Keratinocyte (primary cell): ENCODE measurements around the gene SYTL2. TPM values are rescaled to one million over a fixed set of nuclear protein-coding genes. Genes with fewer than 3 reads are reported as not detected.
A peak's percentile ranks its signal among the peaks of the same experiment; 100 is the strongest.
"Not testable (repeated sequence)": the region's sequence is repeated elsewhere in the genome, so short reads cannot be mapped to it uniquely, and the experiment has no call there.

Experiments used
- DNase-seq: peaks from one replicate; pipeline ENCODE4 v3.0.0-alpha.2; 2011; ENCODE audit warnings: low read depth, missing footprints, low spot score
- FAIRE-seq: peaks from 2 replicates; lab custom pipeline; 2011; peaks lifted over from hg19 to GRCh38; lab: Jason Lieb, UNC
- H2AFZ ChIP-seq: 2 replicates; pipeline ENCODE4 v1.6.0; 2012; ENCODE audit warnings: low read length, control low read depth, inconsistent platforms; ENCODE audit not compliant: control insufficient read depth
- H3K27ac ChIP-seq: 2 replicates; pipeline ENCODE4 v1.5.1; 2011; ENCODE audit warnings: low read length; ENCODE audit not compliant: control insufficient read depth, insufficient read depth
- H3K27me3 ChIP-seq: 3 replicates; pipeline ENCODE4 v1.6.0; 2011; ENCODE audit warnings: low read length; ENCODE audit not compliant: control insufficient read depth, insufficient read depth; ENCODE audit errors: extremely low read depth
- H3K36me3 ChIP-seq, 2 experiments: 2 replicates in 1 of 2; 3 replicates in 1 of 2; pipeline ENCODE4 v1.5.1; 2011; ENCODE audit warnings: low read length in 2 of 2, mild to moderate bottlenecking in 1 of 2; ENCODE audit not compliant: control insufficient read depth in 2 of 2, insufficient read depth in 2 of 2; ENCODE audit errors: extremely low read depth in 1 of 2
- H3K4me1 ChIP-seq: 3 replicates; pipeline ENCODE4 v1.5.1; 2011; ENCODE audit warnings: low read length; ENCODE audit not compliant: control insufficient read depth, insufficient read depth; ENCODE audit errors: extremely low read depth
- H3K4me2 ChIP-seq: 3 replicates; pipeline ENCODE4 v1.6.0; 2011; ENCODE audit warnings: low read depth, low read length; ENCODE audit not compliant: control insufficient read depth, insufficient read depth; ENCODE audit errors: extremely low read depth
- H3K4me3 ChIP-seq, 3 experiments: fragments of 200-600 bp in 1 of 3; sonication (generic) in 1 of 3; 2 replicates in 2 of 3; 3 replicates in 1 of 3; pipeline ENCODE4 v1.5.1; 2011 to 2016; ENCODE audit warnings: low read length in 3 of 3, mild to moderate bottlenecking in 3 of 3, control low read depth in 2 of 3, inconsistent platforms in 1 of 3, low read depth in 1 of 3, mixed read lengths in 1 of 3, mixed run types in 1 of 3, moderate library complexity in 1 of 3; ENCODE audit not compliant: control insufficient read depth in 2 of 3, insufficient read depth in 2 of 3; ENCODE audit errors: extremely low read depth in 1 of 3
- H3K79me2 ChIP-seq: 2 replicates; pipeline ENCODE4 v1.6.0; 2012; ENCODE audit warnings: low read length; ENCODE audit not compliant: control insufficient read depth, insufficient read depth
- H3K9ac ChIP-seq: 3 replicates; pipeline ENCODE4 v1.6.0; 2011; ENCODE audit warnings: low read length; ENCODE audit not compliant: control insufficient read depth, insufficient read depth; ENCODE audit errors: extremely low read depth
- H3K9me1 ChIP-seq: 3 replicates; pipeline ENCODE4 v1.6.0; 2011; ENCODE audit warnings: low read length; ENCODE audit not compliant: control insufficient read depth, insufficient read depth; ENCODE audit errors: extremely low read depth
- H3K9me3 ChIP-seq: 2 replicates; pipeline ENCODE4 v1.5.1; 2012; ENCODE audit warnings: low read depth, low read length; ENCODE audit not compliant: control insufficient read depth
- H4K20me1 ChIP-seq: 3 replicates; pipeline ENCODE4 v1.6.0; 2011; ENCODE audit warnings: low read length; ENCODE audit not compliant: control insufficient read depth, insufficient read depth; ENCODE audit errors: extremely low read depth
- EZH2 ChIP-seq: IDR thresholded peaks from one replicate; pipeline ENCODE4 v1.6.1; 2012; ENCODE audit warnings: inconsistent platforms, mild to moderate bottlenecking, low read length, moderate library complexity
- dilution Hi-C: fragments of 300-500 bp; cut with MboI; formaldehyde crosslinking; loops from one replicate; pipeline ENCODE4 v1.7.0; 2020; ENCODE audit warnings: low sequenced_read_pairs; ENCODE audit not compliant: extremely low pct_ligation_motif_present
- polyA minus RNA-seq, 3 experiments: library from RNA; depleted of rRNA, polyadenylated mRNA; stranded (reverse); fragments of >200 nt; gene quantifications; 1 replicate in 1 of 3; 2 replicates in 1 of 3; 3 replicates in 1 of 3; pipeline ENCODE4 v1.2.3, GENCODE V29; 2011
- polyA plus RNA-seq, 5 experiments: library from polyadenylated mRNA; depleted of rRNA in 3 of 5; stranded (reverse) in 3 of 5; stranded (forward) in 1 of 5; unstranded in 1 of 5; fragments of >200 nt; gene quantifications; 1 replicate in 1 of 5; 2 replicates in 3 of 5; 3 replicates in 1 of 5; pipeline versions ENCODE4 v1.2.1 to v1.2.3, GENCODE V29; 2011 to 2012; ENCODE audit warnings: missing spikeins in 2 of 5, low read depth in 1 of 5, low replicate concordance in 1 of 5
- TF ChIP-seq, protein P1 (sequence below), 3 experiments: IDR thresholded peaks in 1 of 3; conservative IDR thresholded peaks in 1 of 3; optimal IDR thresholded peaks in 1 of 3; 2 replicates in 2 of 3; 3 replicates in 1 of 3; pipeline versions ENCODE3 to v1.5.1; 2011; ENCODE audit warnings: low read length in 3 of 3, mild to moderate bottlenecking in 3 of 3, moderate library complexity in 2 of 3, control low read depth in 1 of 3, inconsistent platforms in 1 of 3; ENCODE audit not compliant: insufficient read depth in 2 of 3; ENCODE audit errors: extremely low read depth in 1 of 3

Gene SYTL2, protein sequence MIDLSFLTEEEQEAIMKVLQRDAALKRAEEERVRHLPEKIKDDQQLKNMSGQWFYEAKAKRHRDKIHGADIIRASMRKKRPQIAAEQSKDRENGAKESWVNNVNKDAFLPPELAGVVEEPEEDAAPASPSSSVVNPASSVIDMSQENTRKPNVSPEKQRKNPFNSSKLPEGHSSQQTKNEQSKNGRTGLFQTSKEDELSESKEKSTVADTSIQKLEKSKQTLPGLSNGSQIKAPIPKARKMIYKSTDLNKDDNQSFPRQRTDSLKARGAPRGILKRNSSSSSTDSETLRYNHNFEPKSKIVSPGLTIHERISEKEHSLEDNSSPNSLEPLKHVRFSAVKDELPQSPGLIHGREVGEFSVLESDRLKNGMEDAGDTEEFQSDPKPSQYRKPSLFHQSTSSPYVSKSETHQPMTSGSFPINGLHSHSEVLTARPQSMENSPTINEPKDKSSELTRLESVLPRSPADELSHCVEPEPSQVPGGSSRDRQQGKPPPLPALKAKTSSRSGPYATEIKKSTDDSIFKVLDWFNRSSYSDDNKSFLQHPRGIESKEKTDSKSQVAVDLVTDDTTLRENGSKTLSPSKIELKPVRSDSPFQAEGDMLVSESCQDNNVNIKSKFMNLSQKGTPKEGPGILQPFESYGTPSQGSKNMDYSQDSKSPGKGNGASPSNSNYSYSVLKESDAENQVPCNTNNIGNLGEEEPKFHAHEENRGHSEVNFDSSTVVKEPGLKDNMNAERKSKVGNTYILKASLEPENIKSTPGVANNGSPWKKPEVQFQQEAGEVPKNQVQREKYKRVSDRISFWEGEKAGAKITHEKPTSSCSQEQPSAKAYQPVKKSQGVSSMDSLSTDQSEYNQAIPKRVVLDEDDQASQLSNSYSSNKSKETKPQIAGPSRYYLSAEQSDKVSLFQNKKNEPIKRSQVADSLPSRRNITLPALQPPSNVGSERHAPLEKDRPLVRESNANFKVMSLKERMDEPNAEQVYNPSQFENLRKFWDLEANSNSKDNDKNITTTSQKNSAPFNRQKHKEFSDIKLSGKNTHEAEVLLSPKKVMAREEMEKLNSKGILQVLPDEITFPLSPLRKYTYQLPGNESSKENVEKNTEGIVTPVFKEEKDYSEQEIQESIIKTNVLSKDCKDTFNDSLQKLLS (N-terminal part only)
- polyA plus RNA-seq (1.3 to 3.1 TPM (median 1.4 TPM) in 3 replicates), polyA minus RNA-seq (1.2 to 3.0 TPM (median 1.9 TPM) in 3 replicates)
- polyA plus RNA-seq (2011; ENCODE audit: low read depth): 13.9 TPM
- 0.68 and 1.8 TPM in 2 replicates for polyA plus RNA-seq (2011; cell fraction: cytosol; rRNA removed)
- polyA plus RNA-seq (2011; cell fraction: nucleus; rRNA removed): 6.2 and 11.0 TPM in 2 replicates
- polyA plus RNA-seq (2012; ENCODE audit: low replicate concordance): 1.0 and 8.3 TPM in 2 replicates
- polyA minus RNA-seq (2011; cell fraction: cytosol; rRNA and poly(A)+ RNA removed): not detected
- 3.9 and 7.0 TPM in 2 replicates for polyA minus RNA-seq (2011; cell fraction: nucleus; rRNA and poly(A)+ RNA removed)

DNA sequence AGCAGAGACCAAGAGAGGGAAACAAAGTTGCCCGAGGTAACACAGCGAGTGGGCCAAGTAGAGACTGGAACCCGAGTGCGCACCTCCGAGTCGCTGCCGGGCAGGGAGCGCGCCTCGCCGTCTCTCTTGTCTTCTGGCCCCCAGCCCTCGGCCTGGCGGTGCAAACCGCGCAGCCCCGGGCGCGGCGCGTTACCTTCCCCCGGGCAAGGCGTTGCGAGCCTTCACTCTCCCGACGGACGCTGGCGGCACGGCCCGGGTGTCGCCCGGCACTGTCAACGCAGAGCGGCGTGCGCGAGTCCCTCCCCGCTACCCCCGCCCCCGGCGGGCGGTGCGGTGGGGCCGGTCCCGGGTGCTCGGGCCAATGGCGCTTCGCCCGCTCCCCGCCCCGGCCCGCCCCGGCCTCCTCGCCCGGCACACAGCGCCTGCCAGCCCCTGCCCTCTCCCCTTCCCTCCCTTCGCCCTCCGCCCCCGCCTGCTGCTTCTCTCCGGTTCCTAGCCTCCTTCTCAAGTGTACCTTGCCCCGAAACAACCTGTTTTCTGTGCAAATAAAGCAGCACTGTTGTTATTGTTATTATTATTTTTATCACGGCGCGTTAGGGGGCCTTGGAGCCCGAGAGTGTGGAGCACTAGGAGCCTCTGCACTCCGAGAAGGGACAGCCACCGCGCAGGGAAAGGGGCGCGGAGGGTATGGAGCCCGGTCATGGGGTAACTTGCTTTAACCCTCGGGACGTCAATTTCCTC, at the start of gene SYTL2:
TSS of gene SYTL2 (minus strand) at position 271 of the 741 bp plus-strand sequence. CDS start 53,416 bp downstream, outside the sequence.
- H3K36me3 ChIP-seq: no peaks in the 10 kb centered on the region
- H2AFZ ChIP-seq: peak within 1 kb of the TSS; percentile 85
- TF ChIP-seq EZH2: no peak
- TF ChIP-seq, protein P1, sequence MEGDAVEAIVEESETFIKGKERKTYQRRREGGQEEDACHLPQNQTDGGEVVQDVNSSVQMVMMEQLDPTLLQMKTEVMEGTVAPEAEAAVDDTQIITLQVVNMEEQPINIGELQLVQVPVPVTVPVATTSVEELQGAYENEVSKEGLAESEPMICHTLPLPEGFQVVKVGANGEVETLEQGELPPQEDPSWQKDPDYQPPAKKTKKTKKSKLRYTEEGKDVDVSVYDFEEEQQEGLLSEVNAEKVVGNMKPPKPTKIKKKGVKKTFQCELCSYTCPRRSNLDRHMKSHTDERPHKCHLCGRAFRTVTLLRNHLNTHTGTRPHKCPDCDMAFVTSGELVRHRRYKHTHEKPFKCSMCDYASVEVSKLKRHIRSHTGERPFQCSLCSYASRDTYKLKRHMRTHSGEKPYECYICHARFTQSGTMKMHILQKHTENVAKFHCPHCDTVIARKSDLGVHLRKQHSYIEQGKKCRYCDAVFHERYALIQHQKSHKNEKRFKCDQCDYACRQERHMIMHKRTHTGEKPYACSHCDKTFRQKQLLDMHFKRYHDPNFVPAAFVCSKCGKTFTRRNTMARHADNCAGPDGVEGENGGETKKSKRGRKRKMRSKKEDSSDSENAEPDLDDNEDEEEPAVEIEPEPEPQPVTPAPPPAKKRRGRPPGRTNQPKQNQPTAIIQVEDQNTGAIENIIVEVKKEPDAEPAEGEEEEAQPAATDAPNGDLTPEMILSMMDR (optimal IDR thresholded peaks at IDR 0.05 in 1 of 3, IDR thresholded peaks at IDR 0.05 in 1 of 3, conservative IDR thresholded peaks at IDR 0.05 in 1 of 3; ENCODE audit: extremely low read depth in 1 of 3, insufficient read depth in 2 of 3, low read length in 3 of 3): peak in 1 of 3 experiments; percentile 42
- H3K4me1 ChIP-seq: peaks cover 33% of the 10 kb centered on the region
- DNase-seq (no peak), FAIRE-seq (no peak)
- H3K27me3 ChIP-seq: no peaks in the 10 kb centered on the region
- peak within 1 kb of the TSS; percentile 45 to 77 (median 64) for H3K4me3 ChIP-seq
- H3K4me2 ChIP-seq: peak within 1 kb of the TSS; percentile 87
- no peaks in the 10 kb centered on the region for H3K9me1 ChIP-seq
- dilution Hi-C loops: no loop called here
- H3K9me3 ChIP-seq: no peaks in the 10 kb centered on the region
- no peaks in the 10 kb centered on the region for H4K20me1 ChIP-seq
- H3K79me2 ChIP-seq: no peaks in the 10 kb centered on the region
- no peak within 1 kb of the TSS for H3K27ac ChIP-seq
- H3K9ac ChIP-seq: peak within 1 kb of the TSS; percentile 51

DNA sequence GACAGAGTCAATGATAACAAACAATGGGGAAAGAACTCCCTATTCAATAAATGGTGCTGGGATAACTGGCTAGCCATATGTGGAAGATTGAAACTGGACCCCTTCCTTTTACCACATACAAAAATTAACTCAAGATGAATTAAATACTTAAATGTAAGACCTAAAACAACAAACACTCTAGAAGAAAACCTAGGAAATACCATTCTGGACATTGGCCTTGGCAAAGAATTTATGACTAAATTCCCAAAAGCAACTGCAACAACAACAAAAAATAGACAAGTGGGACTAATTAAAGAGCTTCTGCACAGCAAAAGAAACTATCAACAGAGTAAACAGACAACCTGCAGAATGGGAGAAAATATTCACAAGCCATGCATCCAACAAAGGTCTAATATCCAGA, 48.6 kb upstream of the SYTL2 start:
- H3K4me2 ChIP-seq, H3K36me3 ChIP-seq, H3K27ac ChIP-seq, H3K9ac ChIP-seq, H3K79me2 ChIP-seq, H2AFZ ChIP-seq, FAIRE-seq, H3K4me3 ChIP-seq, DNase-seq, H3K27me3 ChIP-seq, dilution Hi-C loops, H4K20me1 ChIP-seq, H3K4me1 ChIP-seq, H3K9me1 ChIP-seq, H3K9me3 ChIP-seq: not testable (repeated sequence)
